ENCODE measurements around the gene ZNF808.
"Not testable (repeated sequence)": the region's sequence is repeated elsewhere in the genome, so short reads cannot be mapped to it uniquely, and the experiment has no call there.

ZNF808 gene

GRCh38 chr19:52536448-52536800 is 9.0 kb downstream of the ZNF808 start:
- TF ChIP-seq HDGF (IDR thresholded peaks at IDR 0.05; ENCODE audit: borderline replicate concordance) (no peak), NFRKB (IDR thresholded peaks at IDR 0.05) (no peak), ZNF384 (IDR thresholded peaks at IDR 0.05) (no peak), CTBP1 (IDR thresholded peaks at IDR 0.05; ENCODE audit: borderline replicate concordance) (no peak), BHLHE40 (IDR thresholded peaks at IDR 0.05; ENCODE audit: borderline replicate concordance) (no peak), TARDBP (IDR thresholded peaks at IDR 0.05) (no peak), FOXA1 (IDR thresholded peaks at IDR 0.05) (no peak), LEF1 (IDR thresholded peaks at IDR 0.05; ENCODE audit: borderline replicate concordance) (no peak), ELF4 (IDR thresholded peaks at IDR 0.05) (no peak), SP1 (IDR thresholded peaks at IDR 0.05) (no peak), L3MBTL2 (conservative IDR thresholded peaks at IDR 0.05) (no peak), ARNT (IDR thresholded peaks at IDR 0.05) (no peak), SUZ12 (IDR thresholded peaks at IDR 0.05) (no peak), FOXK2 (IDR thresholded peaks at IDR 0.05) (no peak)
- TF ChIP-seq, protein P1, sequence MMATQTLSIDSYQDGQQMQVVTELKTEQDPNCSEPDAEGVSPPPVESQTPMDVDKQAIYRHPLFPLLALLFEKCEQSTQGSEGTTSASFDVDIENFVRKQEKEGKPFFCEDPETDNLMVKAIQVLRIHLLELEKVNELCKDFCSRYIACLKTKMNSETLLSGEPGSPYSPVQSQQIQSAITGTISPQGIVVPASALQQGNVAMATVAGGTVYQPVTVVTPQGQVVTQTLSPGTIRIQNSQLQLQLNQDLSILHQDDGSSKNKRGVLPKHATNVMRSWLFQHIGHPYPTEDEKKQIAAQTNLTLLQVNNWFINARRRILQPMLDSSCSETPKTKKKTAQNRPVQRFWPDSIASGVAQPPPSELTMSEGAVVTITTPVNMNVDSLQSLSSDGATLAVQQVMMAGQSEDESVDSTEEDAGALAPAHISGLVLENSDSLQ (IDR thresholded peaks at IDR 0.05): no peak
- ChIA-PET CTCF (no interaction called here), POLR2A (no interaction called here)
- no peak for DNase-seq (ENCODE audit: extremely low spot score)

DNA sequence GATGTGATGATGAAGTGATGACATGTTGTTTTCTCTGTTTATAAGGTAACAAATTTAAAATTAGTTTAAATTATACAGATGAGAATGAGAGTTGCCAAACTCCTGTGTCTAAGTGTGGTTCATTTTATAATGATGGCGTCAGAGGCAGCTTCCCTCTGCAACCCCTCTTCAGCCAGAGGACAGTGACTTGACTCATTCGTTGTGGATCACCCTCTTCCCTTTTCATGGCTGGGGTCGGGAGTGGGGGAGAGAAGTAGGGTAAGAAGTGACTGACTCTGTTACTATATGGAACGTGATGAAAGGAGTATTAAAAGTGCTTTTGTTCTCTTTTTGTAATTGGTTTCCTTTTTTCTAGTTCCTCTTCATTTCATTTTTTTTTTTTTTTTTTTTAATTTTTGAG is 11.3 kb downstream of the ZNF808 start:
- DNase-seq (ENCODE audit: extremely low spot score); POLR2A ChIA-PET; CTCF ChIA-PET: not testable (repeated sequence)

DNA sequence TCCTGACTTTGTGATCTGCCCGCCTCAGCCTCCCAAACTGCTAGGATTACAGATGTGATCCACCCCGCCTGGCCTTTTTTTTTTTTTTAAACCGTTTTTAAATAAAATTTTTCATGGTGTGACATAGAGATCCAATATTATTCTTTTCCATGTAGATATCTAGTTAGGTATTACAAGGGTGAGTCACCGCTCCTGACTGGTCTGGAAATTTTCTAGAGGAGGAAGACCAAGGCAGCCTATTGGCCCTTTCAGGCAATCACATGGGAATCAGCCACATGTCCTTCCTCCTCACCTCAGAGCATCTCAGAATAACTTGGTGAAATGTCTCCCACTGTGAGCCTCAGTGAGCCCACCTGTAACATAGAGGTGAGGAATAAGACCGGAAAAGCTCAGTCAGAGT is 13.7 kb downstream of the ZNF808 start:
- POLR2A ChIA-PET; CTCF ChIA-PET; DNase-seq (ENCODE audit: extremely low spot score): not testable (repeated sequence)

DNA sequence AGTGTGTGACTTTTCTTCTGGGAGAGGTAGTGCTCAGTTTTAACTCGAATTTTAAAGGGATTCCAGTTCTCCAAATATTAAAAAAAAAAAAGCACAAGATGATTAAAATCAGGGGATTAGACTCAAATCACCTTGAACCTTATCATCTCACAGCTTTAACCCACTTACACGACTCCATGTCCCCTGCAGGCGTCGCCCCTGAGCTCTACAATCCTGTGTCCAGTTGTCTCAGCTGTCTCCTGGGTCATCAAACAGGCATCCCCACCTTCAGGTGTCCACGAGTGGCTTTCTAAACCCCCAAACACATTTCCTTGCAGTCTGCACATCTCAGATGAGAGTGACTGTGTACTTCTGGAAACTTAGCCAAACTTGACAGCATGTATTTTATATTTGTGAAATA is 14.1 kb downstream of the ZNF808 start:
- no peak for DNase-seq (ENCODE audit: extremely low spot score)
- no peak for TF ChIP-seq ARNT (IDR thresholded peaks at IDR 0.05)
- TF ChIP-seq ZNF384 (IDR thresholded peaks at IDR 0.05): no peak
- TF ChIP-seq ELF4 (IDR thresholded peaks at IDR 0.05): no peak
- TF ChIP-seq TARDBP (IDR thresholded peaks at IDR 0.05): no peak
- TF ChIP-seq LEF1 (IDR thresholded peaks at IDR 0.05; ENCODE audit: borderline replicate concordance): no peak
- no peak for TF ChIP-seq FOXA1 (IDR thresholded peaks at IDR 0.05)
- no peak for TF ChIP-seq NFRKB (IDR thresholded peaks at IDR 0.05)
- TF ChIP-seq HDGF (IDR thresholded peaks at IDR 0.05; ENCODE audit: borderline replicate concordance): no peak
- ChIA-PET POLR2A (no interaction called here), CTCF (no interaction called here)

GRCh38 chr19:52542541-52542940 is 15.1 kb downstream of the ZNF808 start:
- CTCF ChIA-PET; POLR2A ChIA-PET; DNase-seq (ENCODE audit: extremely low spot score): not testable (repeated sequence)

- CTCF ChIA-PET: no interaction called here
- TF ChIP-seq L3MBTL2 (conservative IDR thresholded peaks at IDR 0.05) (no peak), ZNF384 (IDR thresholded peaks at IDR 0.05) (no peak), FOXA1 (IDR thresholded peaks at IDR 0.05) (no peak), TARDBP (IDR thresholded peaks at IDR 0.05) (no peak), LEF1 (IDR thresholded peaks at IDR 0.05; ENCODE audit: borderline replicate concordance) (no peak), ELF4 (IDR thresholded peaks at IDR 0.05) (no peak), FOXK2 (IDR thresholded peaks at IDR 0.05) (no peak), FOXM1 (IDR thresholded peaks at IDR 0.05; ENCODE audit: borderline replicate concordance) (no peak), SUZ12 (IDR thresholded peaks at IDR 0.05) (no peak)
- TF ChIP-seq, protein P1 (IDR thresholded peaks at IDR 0.05): no peak
- POLR2A ChIA-PET: no interaction called here
- no peak for DNase-seq (ENCODE audit: extremely low spot score)
Observed at GRCh38 chr19:52542984-52543664, 15.7 kb downstream of the ZNF808 start.

DNA sequence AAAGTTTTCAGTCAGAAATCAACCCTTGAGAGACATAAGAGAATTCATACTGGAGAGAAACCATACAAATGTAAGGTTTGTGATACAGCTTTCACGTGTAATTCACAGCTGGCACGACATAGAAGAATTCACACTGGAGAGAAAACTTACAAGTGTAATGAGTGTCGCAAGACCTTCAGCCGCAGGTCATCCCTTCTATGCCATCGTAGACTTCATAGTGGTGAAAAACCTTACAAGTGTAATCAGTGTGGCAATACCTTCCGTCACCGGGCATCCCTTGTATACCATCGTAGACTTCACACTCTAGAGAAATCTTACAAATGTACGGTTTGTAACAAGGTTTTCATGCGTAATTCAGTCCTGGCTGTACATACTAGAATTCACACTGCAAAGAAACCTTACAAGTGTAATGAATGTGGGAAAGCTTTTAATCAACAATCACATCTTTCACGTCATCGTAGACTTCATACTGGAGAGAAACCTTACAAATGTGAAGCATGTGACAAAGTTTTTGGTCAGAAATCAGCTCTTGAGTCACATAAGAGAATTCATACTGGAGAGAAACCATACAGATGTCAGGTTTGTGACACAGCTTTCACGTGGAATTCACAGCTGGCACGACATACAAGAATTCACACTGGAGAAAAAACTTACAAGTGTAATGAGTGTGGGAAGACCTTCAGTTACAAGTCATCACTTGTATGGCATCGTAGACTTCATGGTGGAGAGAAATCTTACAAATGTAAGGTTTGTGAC is 26.9 kb downstream of the ZNF808 start:
- ChIA-PET POLR2A (no interaction called here), CTCF (no interaction called here)
- no peak for DNase-seq (ENCODE audit: extremely low spot score)
- no peak for TF ChIP-seq BHLHE40 (IDR thresholded peaks at IDR 0.05; ENCODE audit: borderline replicate concordance)
- TF ChIP-seq FOXA1 (IDR thresholded peaks at IDR 0.05): no peak
- TF ChIP-seq CTBP1 (IDR thresholded peaks at IDR 0.05; ENCODE audit: borderline replicate concordance): no peak
- no peak for TF ChIP-seq ARNT (IDR thresholded peaks at IDR 0.05)
- no peak for TF ChIP-seq ELF4 (IDR thresholded peaks at IDR 0.05)
- no peak for TF ChIP-seq FOXM1 (IDR thresholded peaks at IDR 0.05; ENCODE audit: borderline replicate concordance)
- no peak for TF ChIP-seq NFRKB (IDR thresholded peaks at IDR 0.05)

All from HEK293T (cell line).